Bronchus fibroblast of lung (primary cell): ENCODE results near the gene KCNH1. TPM values are rescaled to one million over a fixed set of nuclear protein-coding genes. Genes with fewer than 3 reads are reported as not detected.

Source experiments
- total RNA-seq: library from RNA; depleted of rRNA; stranded (reverse); fragments of >200 nt; gene quantifications from 2 replicates; pipeline ENCODE4 v1.2.3, GENCODE V29; 2015

Gene KCNH1, protein sequence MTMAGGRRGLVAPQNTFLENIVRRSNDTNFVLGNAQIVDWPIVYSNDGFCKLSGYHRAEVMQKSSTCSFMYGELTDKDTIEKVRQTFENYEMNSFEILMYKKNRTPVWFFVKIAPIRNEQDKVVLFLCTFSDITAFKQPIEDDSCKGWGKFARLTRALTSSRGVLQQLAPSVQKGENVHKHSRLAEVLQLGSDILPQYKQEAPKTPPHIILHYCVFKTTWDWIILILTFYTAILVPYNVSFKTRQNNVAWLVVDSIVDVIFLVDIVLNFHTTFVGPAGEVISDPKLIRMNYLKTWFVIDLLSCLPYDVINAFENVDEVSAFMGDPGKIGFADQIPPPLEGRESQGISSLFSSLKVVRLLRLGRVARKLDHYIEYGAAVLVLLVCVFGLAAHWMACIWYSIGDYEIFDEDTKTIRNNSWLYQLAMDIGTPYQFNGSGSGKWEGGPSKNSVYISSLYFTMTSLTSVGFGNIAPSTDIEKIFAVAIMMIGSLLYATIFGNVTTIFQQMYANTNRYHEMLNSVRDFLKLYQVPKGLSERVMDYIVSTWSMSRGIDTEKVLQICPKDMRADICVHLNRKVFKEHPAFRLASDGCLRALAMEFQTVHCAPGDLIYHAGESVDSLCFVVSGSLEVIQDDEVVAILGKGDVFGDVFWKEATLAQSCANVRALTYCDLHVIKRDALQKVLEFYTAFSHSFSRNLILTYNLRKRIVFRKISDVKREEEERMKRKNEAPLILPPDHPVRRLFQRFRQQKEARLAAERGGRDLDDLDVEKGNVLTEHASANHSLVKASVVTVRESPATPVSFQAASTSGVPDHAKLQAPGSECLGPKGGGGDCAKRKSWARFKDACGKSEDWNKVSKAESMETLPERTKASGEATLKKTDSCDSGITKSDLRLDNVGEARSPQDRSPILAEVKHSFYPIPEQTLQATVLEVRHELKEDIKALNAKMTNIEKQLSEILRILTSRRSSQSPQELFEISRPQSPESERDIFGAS
- not detected in 2 replicates for total RNA-seq

DNA sequence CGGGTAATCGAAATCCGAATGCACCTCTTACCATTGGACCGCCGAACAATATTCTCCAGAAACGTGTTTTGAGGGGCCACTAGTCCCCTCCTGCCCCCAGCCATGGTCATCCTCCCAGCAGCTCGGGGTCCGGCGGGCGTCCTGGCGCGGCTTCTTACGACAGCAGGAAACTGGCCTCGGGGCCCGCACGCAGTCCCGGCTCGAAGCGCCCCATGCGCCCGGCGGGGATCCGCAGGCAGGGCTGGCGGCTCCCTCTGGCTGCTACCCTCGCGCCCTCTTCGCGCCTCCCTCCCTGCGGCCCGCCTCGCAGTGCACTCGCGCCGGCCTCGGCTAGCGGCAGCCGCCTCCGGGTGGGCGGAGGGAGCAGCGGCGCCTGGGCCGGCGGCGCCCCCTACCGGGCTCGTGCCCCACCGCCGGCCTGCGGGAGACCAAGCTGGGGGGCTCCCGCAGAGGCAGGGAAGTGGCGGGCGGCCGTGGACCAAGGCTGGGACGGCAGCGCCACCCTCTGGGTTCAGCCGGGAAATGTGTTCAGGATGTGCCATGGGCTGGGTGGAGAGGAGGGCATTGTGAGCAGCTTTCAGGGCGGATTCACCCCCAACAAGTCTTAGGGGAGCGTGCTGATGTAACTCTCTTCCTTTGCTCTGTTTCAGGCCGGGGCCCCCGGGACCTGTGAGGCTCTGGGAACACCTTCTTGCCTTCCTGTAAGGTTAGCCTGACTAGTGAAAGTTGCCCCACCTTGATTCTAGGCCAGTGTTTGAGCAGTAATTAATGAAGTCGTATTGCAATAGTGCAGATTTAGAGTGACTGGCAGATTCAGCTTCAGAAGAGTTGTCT lies at the start of gene KCNH1:
Gene KCNH1 (minus strand): TSS at position 313 of the 834 bp plus-strand sequence. CDS start 203 bp downstream, at position 110.

Other genes with a start within 250 kb of the KCNH1 start
- gene RCOR3, start 125.2 kb upstream of the KCNH1 start, total RNA-seq = 8.2 and 10.8 TPM in 2 replicates
- gene TRAF5, start 192.7 kb upstream of the KCNH1 start, total RNA-seq = 2.4 and 2.8 TPM in 2 replicates